Mucosa of rectum (tissue), 2 donors: Measurements from ENCODE around the gene THUMPD3.

Experiments
- H3K27ac ChIP-seq, 2 donors: one replicate each; pipeline ENCODE4 v1.7.0; 2013; ENCODE audit warnings: inconsistent platforms in 2 of 2, low read depth in 2 of 2, low read length in 2 of 2
- H3K27me3 ChIP-seq, 2 donors: one replicate each; pipeline ENCODE4 v1.7.0; 2013; ENCODE audit warnings: low read length in 2 of 2; ENCODE audit not compliant: control insufficient read depth in 2 of 2, insufficient read depth in 2 of 2
- H3K36me3 ChIP-seq, 2 donors: one replicate each; pipeline ENCODE4 v1.7.0; 2013; ENCODE audit warnings: low read length in 2 of 2; ENCODE audit not compliant: control insufficient read depth in 2 of 2, insufficient read depth in 2 of 2
- H3K4me1 ChIP-seq, 2 donors: one replicate each; pipeline ENCODE4 v1.7.0; 2013; ENCODE audit warnings: low read length in 2 of 2, mild to moderate bottlenecking in 1 of 2; ENCODE audit not compliant: control insufficient read depth in 2 of 2, insufficient read depth in 2 of 2
- H3K4me3 ChIP-seq, 2 donors: one replicate each; pipeline ENCODE4 v1.7.0; 2013; ENCODE audit warnings: low read length in 2 of 2
- H3K9ac ChIP-seq, 2 donors: one replicate each; pipeline ENCODE4 v1.7.0; 2013; ENCODE audit warnings: low read length in 2 of 2, low read depth in 1 of 2, mild to moderate bottlenecking in 1 of 2
- H3K9me3 ChIP-seq, 2 donors: one replicate each; pipeline ENCODE4 v1.7.0; 2013; ENCODE audit warnings: low read length in 2 of 2; ENCODE audit not compliant: control insufficient read depth in 2 of 2
- donor health status: healthy.
- donor health status: Normal muscosa, but diverticular disease.

THUMPD3 gene

DNA sequence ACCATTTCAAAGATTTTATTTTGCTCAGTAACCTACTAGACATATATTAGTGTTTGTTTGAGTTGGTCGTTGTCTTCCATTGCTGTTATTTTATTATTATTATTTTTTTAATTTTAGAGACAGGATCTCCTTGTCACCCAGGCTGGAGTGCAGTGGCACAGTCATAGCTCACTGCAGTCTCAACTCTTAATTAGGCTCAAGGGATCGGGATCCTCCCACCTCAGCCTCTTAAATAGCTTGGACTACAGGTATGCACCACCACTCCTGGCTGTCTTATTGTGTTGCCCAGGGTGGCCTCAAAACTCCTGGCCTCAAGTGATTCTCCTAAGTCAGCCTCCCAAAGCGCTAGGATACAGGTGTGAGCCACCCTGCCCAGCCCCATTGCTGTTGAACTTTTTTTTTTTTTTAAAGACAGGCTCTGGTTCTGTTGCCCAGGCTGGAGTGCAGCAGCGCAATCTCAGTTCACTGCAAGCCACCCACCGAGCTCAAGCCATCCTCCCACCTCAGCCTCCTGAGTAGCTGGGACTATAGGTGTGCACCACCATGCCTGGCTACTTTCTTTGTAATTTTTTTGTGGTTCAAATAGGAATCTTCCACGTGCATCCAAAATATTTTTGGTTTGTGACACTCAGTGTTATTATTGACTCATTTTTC lies 52.8 kb downstream of the THUMPD3 start:
- Histone ChIP-seq H3K36me3 (peaks cover 0 to 8% of the 10 kb centered on the region in 2 donors), H3K4me1 (peaks cover 0 to 3% of the 10 kb centered on the region in 2 donors), H3K27me3 (no peaks in the 10 kb centered on the region), H3K4me3 (no peak overlapping the region), H3K9ac (no peak overlapping the region), H3K9me3 (no peaks in the 10 kb centered on the region), H3K27ac (no peak overlapping the region)

DNA sequence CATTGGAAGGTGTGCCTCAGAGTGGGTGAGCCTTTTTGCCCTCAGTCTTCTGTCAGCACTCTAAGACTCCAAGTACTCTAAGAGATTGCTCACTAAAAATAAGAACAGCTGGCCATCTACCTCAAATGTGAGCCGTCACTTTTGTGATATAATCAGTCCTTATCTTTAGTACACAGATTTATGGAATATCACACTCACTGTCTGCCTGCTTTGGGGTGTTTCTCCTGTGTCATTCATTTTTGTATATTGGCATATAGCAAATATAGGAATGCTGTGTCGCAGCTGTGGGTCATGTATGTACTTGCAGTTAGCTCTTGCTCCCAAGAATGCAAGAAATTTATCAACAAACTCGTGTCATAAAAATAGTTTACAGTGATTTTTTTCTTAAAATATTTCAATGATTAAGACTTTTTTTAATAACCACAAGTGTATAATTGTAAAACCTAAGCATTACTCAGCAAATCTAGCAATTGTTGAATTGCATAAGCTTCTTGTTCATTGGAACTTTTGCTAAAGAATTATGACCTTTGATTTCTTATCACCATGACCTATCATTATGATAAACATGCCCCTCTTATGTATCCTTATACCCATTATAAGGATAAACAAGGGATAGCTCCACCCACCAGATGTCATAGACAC lies 53.4 kb downstream of the THUMPD3 start:
- Histone ChIP-seq H3K27ac (no peak overlapping the region), H3K9ac (no peak overlapping the region), H3K9me3 (no peaks in the 10 kb centered on the region), H3K4me3 (no peak overlapping the region), H3K36me3 (peaks cover 0 to 8% of the 10 kb centered on the region in 2 donors), H3K4me1 (peaks cover 0 to 3% of the 10 kb centered on the region in 2 donors), H3K27me3 (no peaks in the 10 kb centered on the region)

DNA sequence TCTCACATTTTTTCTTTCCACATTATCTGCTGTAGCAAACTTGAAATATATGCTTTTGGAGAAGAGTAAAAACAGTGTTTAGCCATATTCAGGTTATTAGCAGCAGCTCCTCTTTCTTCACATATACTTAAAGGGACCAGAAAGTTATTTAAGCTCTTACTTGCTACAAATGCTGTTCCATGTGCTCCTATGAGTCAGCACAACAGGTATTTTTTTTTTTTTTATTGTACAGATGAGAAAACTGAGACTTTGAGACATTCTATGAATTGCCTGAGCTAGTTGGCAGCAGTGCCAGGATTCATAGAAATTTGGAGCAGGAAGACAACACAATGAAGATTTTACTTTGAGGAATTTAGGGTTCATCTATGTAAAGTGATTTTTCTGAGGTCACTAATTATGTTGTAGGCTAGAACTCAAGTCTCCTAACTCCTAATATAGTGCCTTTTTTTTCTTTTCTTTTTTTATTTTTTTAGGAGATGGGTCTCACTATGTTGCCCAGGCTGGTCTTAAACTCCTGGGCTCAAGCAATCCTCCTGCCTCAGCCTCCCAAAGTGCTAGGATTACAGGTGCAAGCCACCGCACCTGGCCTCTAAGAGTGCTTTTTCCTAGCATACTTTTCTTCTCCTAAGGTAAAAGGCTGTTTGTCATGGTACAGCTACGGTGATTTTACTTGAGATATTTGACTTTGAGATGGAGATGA lies 58.1 kb downstream of the THUMPD3 start:
- peaks cover 0 to 3% of the 10 kb centered on the region in 2 donors for H3K36me3 ChIP-seq
- H3K27ac ChIP-seq, result no peak overlapping the region
- H3K4me1 ChIP-seq, result peaks cover 20 to 22% of the 10 kb centered on the region in 2 donors
- no peak overlapping the region for H3K9ac ChIP-seq
- H3K4me3 ChIP-seq, result no peak overlapping the region
- no peaks in the 10 kb centered on the region for H3K9me3 ChIP-seq
- H3K27me3 ChIP-seq, result no peaks in the 10 kb centered on the region

DNA sequence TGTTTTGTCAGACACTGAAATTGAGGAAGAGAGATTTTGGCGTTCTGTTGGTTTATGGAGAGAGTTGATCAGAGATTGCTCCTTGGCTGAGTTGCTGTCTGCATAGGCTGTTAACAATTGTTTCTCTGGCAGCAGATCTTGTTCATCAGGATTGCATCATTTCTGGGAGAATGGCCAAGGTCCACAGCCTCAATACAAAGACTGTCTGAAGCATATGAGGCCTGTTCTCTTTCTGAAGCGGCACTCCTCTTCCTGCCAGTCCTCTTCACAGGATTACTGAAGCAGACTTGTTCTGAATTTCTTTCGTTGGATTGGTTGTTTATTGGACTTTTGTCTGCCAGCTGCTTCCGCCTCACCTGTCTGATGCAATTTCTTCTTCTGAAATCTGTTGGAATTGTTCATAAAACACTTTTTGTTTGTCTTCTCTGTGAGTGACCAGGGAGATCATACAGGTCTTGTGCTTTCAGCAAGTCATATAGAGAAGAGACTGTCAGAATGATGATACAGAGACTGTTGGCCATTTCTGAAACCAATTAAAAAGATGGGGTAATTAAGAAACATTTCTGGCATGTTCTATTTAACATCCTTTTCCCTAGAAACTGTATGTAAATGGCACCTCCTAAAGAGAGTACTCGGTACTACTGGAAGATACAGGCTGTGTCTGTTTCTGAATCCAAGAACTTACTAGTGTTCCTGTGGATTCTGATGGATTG lies 60.0 kb downstream of the THUMPD3 start:
- H3K9ac ChIP-seq, result peak overlapping the region; percentile 48 to 50
- H3K4me3 ChIP-seq, result peak overlapping the region in 1 of 2 donors; percentile 22

DNA sequence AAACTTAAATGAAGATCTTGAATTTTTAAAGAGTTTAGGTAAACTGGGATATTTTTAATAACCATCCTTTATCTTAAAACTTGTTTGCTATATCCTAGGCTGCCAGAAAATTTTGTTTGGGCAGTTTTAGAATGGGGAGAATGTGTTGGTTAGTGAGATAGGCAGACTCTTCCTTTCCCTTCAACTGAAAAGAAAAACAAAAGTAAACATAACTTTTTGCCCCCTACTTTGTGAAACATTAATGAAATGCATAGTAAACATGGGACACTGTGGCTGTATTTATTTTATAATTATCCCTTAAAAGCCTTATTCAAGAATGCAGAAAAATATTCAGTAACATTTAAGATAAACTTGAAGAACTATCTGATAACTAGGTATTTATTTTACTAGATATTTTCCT lies 65.6 kb downstream of the THUMPD3 start:
- H3K27ac ChIP-seq, result no peak overlapping the region
- H3K4me3 ChIP-seq, result no peak overlapping the region
- H3K4me1 ChIP-seq, result peaks cover 6 to 9% of the 10 kb centered on the region in 2 donors
- H3K27me3 ChIP-seq, result no peaks in the 10 kb centered on the region
- H3K9me3 ChIP-seq, result no peaks in the 10 kb centered on the region
- H3K36me3 ChIP-seq, result peaks cover 52 to 55% of the 10 kb centered on the region in 2 donors
- no peak overlapping the region for H3K9ac ChIP-seq

More for the DNA sequence above, 60.0 kb downstream of the THUMPD3 start:
- Histone ChIP-seq H3K27ac (peak overlapping the region; percentile 86 to 92), H3K36me3 (peaks cover 9 to 13% of the 10 kb centered on the region in 2 donors), H3K4me1 (peaks cover 20 to 22% of the 10 kb centered on the region in 2 donors), H3K9me3 (no peaks in the 10 kb centered on the region), H3K27me3 (no peaks in the 10 kb centered on the region)

DNA sequence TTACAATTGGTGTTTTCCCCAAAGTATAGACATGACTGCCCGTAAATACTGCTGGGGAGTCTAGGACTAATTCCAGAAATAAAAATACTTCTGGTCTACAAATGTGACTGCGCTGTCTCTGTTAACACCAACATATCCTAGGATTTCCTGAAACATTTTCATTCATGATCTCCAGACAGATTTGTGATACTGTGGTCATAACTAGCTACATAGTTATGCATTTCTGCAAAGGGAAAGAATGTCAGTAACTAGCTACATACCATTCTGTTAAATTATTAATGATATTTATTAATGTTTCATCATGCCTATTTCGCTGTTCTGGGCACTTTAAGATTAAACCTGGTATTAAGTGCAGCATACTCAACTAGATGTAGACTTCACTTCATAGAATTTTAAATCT lies 67.9 kb downstream of the THUMPD3 start:
- Histone ChIP-seq H3K4me3 (no peak overlapping the region), H3K9me3 (no peaks in the 10 kb centered on the region), H3K9ac (no peak overlapping the region), H3K27ac (no peak overlapping the region), H3K27me3 (no peaks in the 10 kb centered on the region), H3K4me1 (no peaks in the 10 kb centered on the region), H3K36me3 (peaks cover 74 to 78% of the 10 kb centered on the region in 2 donors)

DNA sequence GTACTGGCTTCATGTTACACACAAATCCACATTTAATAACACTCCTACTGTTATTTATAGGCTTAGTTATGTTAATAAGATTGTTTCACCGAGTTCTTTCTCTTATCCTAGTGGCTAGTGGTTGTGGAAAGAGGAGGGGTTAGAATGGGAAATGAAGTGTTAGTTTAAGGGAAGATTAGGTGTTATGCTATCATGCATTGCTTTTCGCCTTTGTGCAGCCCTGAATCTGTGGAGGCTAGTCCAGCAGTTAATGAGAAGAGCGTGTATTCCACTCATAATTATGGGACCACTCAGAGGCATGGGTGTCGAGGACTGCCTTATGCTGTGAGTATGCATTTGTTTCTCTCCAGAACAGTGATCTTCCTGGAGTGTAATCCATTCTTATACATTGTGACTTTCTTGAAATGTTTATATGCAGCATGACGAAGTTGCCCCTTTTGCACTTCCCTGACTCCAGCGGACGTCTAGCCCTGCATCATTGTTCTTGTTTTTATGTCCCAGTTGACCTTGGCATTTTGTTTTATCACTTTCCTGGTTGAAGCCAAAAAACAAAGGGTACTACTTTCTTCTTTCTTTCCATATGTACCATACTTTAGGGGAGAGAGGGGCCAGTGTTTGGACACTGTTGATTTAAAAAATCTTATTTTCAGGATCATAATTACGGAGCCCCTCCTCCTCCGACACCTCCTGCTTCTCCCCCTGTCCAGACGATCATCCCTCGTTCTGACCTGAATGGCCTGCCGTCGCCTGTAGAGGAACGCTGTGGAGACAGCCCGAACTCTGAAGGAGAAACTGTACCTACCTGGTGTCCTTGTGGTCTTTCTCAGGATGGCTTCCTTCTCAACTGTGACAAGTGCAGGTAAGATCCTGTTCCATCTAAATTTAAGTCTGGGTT lies 71.0 kb downstream of the THUMPD3 start:
- no peaks in the 10 kb centered on the region for H3K4me1 ChIP-seq
- H3K27ac ChIP-seq, result no peak overlapping the region
- no peaks in the 10 kb centered on the region for H3K9me3 ChIP-seq
- peaks cover 76 to 92% of the 10 kb centered on the region in 2 donors for H3K36me3 ChIP-seq
- no peaks in the 10 kb centered on the region for H3K27me3 ChIP-seq
- no peak overlapping the region for H3K9ac ChIP-seq
- H3K4me3 ChIP-seq, result no peak overlapping the region

DNA sequence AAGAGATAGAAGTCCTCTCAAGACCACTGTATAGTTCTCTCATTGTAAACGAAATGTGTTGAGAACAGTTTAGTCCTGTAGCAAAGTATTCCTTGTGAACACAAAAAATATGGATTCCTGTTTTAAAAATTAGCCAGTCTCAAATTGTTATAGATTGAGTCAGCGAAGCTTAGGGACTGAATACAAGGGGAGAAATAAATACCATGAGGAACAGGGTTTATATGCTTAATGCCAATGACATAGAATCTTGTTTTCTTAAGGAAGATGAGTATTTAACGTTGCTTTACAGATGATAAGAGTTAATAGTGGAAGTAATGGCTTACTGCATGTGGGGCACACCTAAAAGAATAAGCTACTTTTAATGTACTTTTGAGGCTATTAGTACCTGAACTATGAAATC lies 72.5 kb downstream of the THUMPD3 start:
- H3K36me3 ChIP-seq, result peaks cover 76 to 90% of the 10 kb centered on the region in 2 donors
- no peak overlapping the region for H3K27ac ChIP-seq
- no peaks in the 10 kb centered on the region for H3K9me3 ChIP-seq
- no peak overlapping the region for H3K4me3 ChIP-seq
- H3K4me1 ChIP-seq, result no peaks in the 10 kb centered on the region
- H3K27me3 ChIP-seq, result no peaks in the 10 kb centered on the region
- no peak overlapping the region for H3K9ac ChIP-seq
